TTC549 (cell line): Measurements from ENCODE around the gene KASH5.
"Not testable (repeated sequence)": the region's sequence is repeated elsewhere in the genome, so short reads cannot be mapped to it uniquely, and the experiment has no call there.

Experiments
- FAIRE-seq: peaks from 2 replicates; lab custom pipeline; 2012; peaks lifted over from hg19 to GRCh38; lab: Jason Lieb, UNC

KASH5 gene

DNA sequence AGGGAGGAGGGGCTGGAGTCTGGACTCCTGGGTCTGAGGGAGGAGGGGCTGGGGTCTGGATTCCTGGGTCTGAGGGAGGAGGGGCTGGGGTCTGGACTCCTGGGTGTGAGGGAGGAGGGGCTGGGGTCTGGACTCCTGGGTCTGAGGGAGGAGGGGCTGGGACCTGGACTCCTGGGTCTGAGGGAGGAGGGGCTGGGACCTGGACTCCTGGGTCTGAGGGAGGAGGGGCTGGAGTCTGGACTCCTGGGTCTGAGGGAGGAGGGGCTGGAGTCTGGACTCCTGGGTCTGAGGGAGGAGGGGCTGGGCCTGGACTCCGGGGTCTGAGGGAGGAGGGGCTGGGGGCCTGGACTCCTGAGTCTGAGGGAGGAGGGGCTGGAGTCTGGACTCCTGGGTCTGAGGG, 73.1 kb downstream of the KASH5 start:
- FAIRE-seq: not testable (repeated sequence)

DNA sequence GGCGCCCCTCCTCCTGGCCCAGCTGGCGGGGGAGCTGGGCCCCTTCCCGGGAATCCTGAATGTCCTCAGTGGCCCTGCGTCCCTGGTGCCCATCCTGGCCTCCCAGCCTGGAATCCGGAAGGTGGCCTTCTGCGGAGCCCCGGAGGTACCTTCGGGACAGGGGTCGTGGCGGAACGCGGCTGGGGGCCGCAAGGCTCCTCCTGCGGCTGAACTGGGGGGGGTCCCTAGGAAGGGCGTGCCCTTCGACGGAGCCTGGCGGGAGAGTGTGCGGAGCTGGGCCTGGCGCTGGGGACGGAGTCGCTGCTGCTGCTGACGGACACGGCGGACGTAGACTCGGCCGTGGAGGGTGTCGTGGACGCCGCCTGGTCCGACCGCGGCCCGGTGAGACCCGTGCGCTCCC, 73.6 kb downstream of the KASH5 start:
- no peak for FAIRE-seq

DNA sequence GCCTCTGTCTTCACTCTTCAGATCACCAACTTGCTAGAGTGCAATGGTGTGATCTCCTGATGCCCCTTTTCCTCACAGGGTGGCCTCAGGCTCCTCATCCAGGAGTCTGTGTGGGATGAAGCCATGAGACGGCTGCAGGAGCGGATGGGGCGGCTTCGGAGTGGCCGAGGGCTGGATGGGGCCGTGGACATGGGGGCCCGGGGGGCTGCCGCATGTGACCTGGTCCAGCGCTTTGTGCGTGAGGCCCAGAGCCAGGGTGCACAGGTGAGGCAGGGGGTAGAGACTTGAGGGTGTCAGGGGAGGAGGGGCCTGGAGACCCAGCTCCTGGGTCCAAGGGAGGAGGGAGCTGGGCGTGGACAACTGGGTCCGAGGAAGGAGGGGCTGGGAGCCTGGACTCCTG, 74.4 kb downstream of the KASH5 start:
- no peak for FAIRE-seq

DNA sequence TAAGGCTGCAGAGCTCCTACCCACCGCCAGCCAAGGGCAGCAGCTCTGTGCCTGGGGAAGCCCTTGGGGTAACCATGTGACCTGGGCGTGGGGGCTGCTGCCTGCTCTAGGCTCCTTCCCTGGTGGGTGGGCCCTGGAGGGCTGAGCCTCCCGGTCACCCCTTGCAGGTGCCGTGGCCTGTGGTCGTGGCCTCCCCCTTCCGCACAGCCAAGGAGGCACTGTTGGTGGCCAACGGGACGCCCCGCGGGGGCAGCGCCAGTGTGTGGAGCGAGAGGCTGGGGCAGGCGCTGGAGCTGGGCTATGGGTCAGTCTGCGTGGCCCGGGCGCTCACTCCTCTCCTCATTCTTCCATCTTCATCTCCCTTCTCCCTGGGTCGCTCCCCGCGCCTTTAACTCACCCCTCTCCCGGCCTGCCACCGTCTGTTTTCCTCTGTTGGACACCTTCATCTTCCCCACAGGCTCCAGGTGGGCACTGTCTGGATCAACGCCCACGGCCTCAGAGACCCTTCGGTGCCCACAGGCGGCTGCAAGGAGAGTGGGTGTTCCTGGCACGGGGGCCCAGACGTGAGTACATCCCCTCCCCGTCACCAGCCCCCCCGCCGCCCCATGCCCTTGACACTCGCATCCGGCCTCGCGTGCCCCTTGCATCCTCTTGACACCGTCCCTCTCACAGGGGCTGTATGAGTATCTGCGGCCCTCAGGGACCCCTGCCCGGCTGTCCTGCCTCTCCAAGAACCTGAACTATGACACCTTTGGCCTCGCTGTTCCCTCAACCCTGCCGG, 76.1 kb downstream of the KASH5 start:
- no peak for FAIRE-seq

DNA sequence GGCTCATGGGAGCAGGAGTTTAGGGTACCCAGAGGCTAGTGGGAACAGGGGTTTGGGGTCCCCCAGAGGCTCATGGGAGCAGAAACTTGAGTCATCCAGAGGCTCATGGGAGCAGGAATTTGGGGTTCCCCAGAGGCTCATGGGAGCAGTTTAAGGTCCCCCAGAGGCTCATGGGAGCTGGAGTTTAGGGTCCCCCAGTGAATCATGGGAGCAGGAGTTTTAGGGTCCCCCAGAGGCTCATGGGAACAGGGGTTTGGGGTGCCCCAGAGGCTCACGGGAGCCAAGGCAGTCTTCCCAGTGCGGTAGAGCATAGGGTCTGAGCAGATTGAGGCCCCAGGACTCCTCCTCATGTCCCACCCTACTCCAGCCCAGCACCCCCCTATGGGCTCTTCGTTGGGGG, 77.3 kb downstream of the KASH5 start:
- no peak for FAIRE-seq
